Measurements from ENCODE around the gene WLS. TPM values are rescaled to one million over a fixed set of nuclear protein-coding genes. Genes with fewer than 3 reads are reported as not detected.

Gene WLS
- total RNA-seq, 6 experiments from 2014 or later: 9.3 to 36.0 (median 25.8) TPM

DNA sequence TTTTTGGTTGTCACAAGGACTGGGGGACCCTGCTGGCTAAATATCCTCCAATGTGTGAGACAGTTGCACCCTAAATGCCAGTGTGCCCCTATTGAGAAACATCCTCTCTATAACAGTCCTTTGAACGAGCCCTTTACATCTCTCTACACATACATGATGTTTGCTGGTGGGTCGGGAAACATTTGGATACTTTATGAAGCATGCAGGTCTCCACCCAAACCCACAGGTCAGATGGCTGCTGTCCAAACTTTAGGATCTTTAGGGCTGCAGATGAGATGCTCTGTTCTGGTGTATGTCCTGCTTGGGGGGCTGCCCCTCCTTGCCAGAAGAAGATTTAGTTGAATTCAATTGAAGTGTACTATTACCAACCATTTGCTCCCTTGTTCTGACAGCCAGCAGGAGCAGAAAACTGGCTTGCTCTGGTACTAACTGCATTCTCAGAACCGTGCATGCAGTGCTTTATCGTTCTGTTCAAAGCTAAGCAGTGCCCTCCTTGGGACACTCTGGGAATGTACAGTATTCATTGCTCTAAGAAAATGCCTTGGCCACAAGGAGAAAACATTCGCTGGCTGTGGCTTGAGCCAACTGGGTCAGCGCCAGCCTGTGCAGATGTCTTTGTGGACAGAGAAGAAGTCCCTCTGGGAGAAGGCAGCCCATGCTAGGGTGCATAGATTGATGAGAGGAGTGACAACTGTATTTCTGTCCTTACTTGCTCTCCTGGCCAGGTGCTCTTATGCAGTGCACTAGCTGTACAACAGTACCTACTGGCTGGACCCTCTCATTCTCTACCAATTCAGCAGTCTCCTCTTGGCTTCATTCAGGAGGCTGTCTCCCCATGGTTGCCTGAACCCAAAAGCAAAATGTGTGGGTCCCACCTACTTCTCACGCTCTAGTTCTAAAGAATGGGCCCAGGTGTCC, 120.5 kb downstream of the WLS start:
- 27% methylated on average over 5 of the region's 7 CpGs for WGBS (ENCODE audit: insufficient coverage, low coverage, low lambda C conversion rate, missing lambda C conversion rate)

DNA sequence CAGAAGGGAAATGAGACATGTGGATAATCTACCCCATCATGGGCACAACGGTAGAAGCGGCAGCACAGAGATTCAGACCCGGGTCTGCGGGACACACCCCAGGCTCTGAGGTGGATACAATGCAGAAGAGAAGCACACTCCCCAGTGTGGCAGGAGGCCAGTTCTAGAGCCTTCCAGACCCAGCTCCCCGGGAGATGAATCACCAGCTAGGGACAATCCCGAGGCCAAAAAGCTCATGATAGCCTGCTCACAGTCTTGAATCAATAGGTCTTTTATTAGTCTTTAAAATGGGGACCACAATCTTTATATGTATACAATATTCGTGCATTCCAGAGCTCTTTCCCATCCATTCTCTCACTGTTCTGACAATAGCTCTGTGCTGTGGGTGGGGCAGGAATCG, 124.6 kb downstream of the WLS start:
- no peak for DNase-seq
- no peaks in the 10 kb centered on the region for H3K4me1 ChIP-seq
- H3K36me3 ChIP-seq: no peaks in the 10 kb centered on the region
- intact Hi-C loops (cut with DNase I): loop anchor here in 1 of 2 donors (10.0 kb wide), 1 partner anchor 253 kb away; no protein-coding TSS in a partner anchor
- no peak overlapping the region for H3K27ac ChIP-seq
- no peaks in the 10 kb centered on the region for H3K27me3 ChIP-seq
- no peaks in the 10 kb centered on the region for H3K9me3 ChIP-seq
- 80% methylated on average over 6 of the region's 8 CpGs for WGBS (ENCODE audit: insufficient coverage, low coverage, low lambda C conversion rate, missing lambda C conversion rate)
- ATAC-seq: no peak
- no peak overlapping the region for H3K4me3 ChIP-seq
- no peak for TF ChIP-seq POLR2A (IDR thresholded peaks at IDR 0.05)
- TF ChIP-seq, protein P1, sequence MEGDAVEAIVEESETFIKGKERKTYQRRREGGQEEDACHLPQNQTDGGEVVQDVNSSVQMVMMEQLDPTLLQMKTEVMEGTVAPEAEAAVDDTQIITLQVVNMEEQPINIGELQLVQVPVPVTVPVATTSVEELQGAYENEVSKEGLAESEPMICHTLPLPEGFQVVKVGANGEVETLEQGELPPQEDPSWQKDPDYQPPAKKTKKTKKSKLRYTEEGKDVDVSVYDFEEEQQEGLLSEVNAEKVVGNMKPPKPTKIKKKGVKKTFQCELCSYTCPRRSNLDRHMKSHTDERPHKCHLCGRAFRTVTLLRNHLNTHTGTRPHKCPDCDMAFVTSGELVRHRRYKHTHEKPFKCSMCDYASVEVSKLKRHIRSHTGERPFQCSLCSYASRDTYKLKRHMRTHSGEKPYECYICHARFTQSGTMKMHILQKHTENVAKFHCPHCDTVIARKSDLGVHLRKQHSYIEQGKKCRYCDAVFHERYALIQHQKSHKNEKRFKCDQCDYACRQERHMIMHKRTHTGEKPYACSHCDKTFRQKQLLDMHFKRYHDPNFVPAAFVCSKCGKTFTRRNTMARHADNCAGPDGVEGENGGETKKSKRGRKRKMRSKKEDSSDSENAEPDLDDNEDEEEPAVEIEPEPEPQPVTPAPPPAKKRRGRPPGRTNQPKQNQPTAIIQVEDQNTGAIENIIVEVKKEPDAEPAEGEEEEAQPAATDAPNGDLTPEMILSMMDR (IDR thresholded peaks at IDR 0.05): no peak

More for the DNA sequence above, 120.5 kb downstream of the WLS start:
- intact Hi-C loops (cut with DNase I): loop anchor here in 1 of 2 donors (10.0 kb wide), 1 partner anchor 213 kb away; no protein-coding TSS in a partner anchor
- H3K27me3 ChIP-seq: no peaks in the 10 kb centered on the region
- H3K9me3 ChIP-seq: no peaks in the 10 kb centered on the region
- no peak for DNase-seq
- no peak overlapping the region for H3K4me3 ChIP-seq
- no peak overlapping the region for H3K27ac ChIP-seq
- no peaks in the 10 kb centered on the region for H3K36me3 ChIP-seq
- H3K4me1 ChIP-seq: no peaks in the 10 kb centered on the region
- ATAC-seq: peak; percentile 71 to 81 (median 78)
- no peak for TF ChIP-seq POLR2A (IDR thresholded peaks at IDR 0.05)
- TF ChIP-seq, protein P1 (IDR thresholded peaks at IDR 0.05): peak; percentile 32 to 35 (median 34)

DNA sequence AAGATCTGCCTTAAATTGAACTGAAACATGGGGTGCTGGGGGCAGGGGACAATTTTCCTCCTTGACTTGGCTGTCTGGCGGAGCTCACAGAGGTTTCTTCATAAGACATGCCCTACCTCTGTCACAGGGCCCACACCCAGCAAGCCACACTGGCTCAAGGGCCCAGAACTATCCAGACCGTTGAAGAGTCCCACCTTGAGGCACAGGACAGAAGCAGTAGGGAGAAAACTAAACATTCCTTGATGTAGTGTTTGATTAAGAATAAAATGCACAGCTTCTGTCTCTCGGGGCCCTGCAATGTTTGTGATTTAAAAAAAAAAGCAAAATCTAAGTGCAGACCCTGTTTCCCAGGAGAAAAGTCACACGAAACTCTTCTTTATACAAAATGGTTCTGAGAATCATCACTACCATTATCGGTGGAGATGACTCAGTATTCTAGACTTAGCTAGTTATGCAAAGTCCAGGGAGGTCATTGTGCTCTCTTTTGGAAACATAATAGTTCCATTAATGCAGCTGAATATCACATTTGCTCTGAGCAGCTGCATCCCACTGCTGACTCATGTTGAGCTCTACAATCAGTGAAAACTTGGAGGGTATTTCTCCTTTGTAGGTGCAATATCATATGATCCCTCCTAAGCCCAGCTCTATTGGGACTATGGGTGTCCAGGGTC, 128.3 kb downstream of the WLS start:
- Histone ChIP-seq H3K27ac (no peak overlapping the region), H3K9me3 (no peaks in the 10 kb centered on the region), H3K27me3 (no peaks in the 10 kb centered on the region), H3K4me3 (no peak overlapping the region), H3K36me3 (no peaks in the 10 kb centered on the region), H3K4me1 (no peaks in the 10 kb centered on the region)
- TF ChIP-seq POLR2A (IDR thresholded peaks at IDR 0.05): no peak
- TF ChIP-seq, protein P1 (IDR thresholded peaks at IDR 0.05): no peak
- DNase-seq: no peak
- ATAC-seq: no peak
- intact Hi-C loops (cut with DNase I): loop anchor here in 1 of 2 donors (10.0 kb wide), 1 partner anchor 249 kb away; no protein-coding TSS in a partner anchor
- 68% methylated on average over 4 of the region's 5 CpGs for WGBS (ENCODE audit: insufficient coverage, low coverage, low lambda C conversion rate, missing lambda C conversion rate)

DNA sequence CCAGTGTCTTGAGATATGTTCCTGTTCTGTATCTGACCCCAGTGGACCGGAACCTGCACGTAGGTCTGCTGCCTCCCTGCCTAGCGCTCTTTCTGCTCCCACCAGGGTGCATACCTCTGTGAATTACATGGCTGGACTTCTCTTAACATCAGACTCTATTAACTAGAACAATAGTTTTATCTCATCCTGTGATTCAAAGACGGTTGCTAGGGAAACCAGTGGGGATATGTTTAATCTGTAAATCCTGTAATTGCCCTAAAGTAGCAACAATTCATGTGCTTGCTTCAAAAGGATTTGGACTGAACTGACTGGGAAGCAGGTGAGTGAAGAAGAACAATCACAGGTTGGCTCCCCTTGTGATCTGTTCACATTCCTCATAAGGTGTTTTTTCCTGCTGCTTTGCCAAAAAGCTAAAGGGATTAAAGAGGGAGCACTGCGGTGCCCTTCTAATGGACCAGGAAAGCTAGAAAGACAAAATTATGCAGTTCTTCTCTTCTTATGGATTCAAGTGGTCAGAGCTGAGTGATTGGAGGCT, 129.2 kb downstream of the WLS start:
- H3K9me3 ChIP-seq: no peaks in the 10 kb centered on the region
- DNase-seq (no peak), ATAC-seq (no peak)
- no peaks in the 10 kb centered on the region for H3K27me3 ChIP-seq
- no peaks in the 10 kb centered on the region for H3K4me1 ChIP-seq
- intact Hi-C loops (cut with DNase I): loop anchor here in 1 of 2 donors (10.0 kb wide), 1 partner anchor 248 kb away; no protein-coding TSS in a partner anchor
- WGBS (ENCODE audit: insufficient coverage, low coverage, low lambda C conversion rate, missing lambda C conversion rate): 93% methylated on average over 4 of the region's 5 CpGs
- H3K36me3 ChIP-seq: no peaks in the 10 kb centered on the region
- no peak overlapping the region for H3K4me3 ChIP-seq
- TF ChIP-seq, protein P1 (IDR thresholded peaks at IDR 0.05): no peak
- no peak for TF ChIP-seq POLR2A (IDR thresholded peaks at IDR 0.05)
- H3K27ac ChIP-seq: no peak overlapping the region
